ENCODE measurements around the gene C19orf67. TPM values are rescaled to one million over a fixed set of nuclear protein-coding genes. Genes with fewer than 3 reads are reported as not detected.
A peak's percentile ranks its signal among the peaks of the same experiment; 100 is the strongest.
"Not testable (repeated sequence)": the region's sequence is repeated elsewhere in the genome, so short reads cannot be mapped to it uniquely, and the experiment has no call there.

The C19orf67 gene
- total RNA-seq, 4 donors from 2014 or later: not detected

GRCh38 chr19:14050512-14050911 is 35.1 kb downstream of the C19orf67 start:
- Histone ChIP-seq H3K36me3 (no peaks in the 10 kb centered on the region), H3K27me3 (no peaks in the 10 kb centered on the region), H3K9me3 (no peaks in the 10 kb centered on the region), H3K4me3 (replicated peaks in 1 of 3) (no peak overlapping the region), H3K27ac (no peak overlapping the region), H3K4me1 (peaks cover 5 to 11% of the 10 kb centered on the region in 2 donors)
- DNase-seq: no peak
- WGBS, 2 donors: 99 to 100% methylated on average over 4 of the region's 4 CpGs
- TF ChIP-seq CTCF (IDR thresholded peaks at IDR 0.05) (no peak), POLR2A (IDR thresholded peaks at IDR 0.05) (no peak)
- intact Hi-C loops (cut with DNase I): no loop called here

GRCh38 chr19:14048443-14049153 is 37.0 kb downstream of the C19orf67 start:
- peak; percentile 33 to 55 for DNase-seq
- intact Hi-C loops (cut with DNase I): no loop called here
- Histone ChIP-seq H3K27ac (no peak overlapping the region), H3K36me3 (no peaks in the 10 kb centered on the region), H3K9me3 (no peaks in the 10 kb centered on the region), H3K27me3 (no peaks in the 10 kb centered on the region), H3K4me3 (replicated peaks in 1 of 3) (no peak overlapping the region), H3K4me1 (peaks cover 5 to 11% of the 10 kb centered on the region in 2 donors)
- 83 to 89% methylated on average over 8 of the region's 8 CpGs for WGBS, 2 donors
- TF ChIP-seq POLR2A (IDR thresholded peaks at IDR 0.05) (no peak), CTCF (IDR thresholded peaks at IDR 0.05) (peak in 5 of 6 experiments; percentile 34 to 82 (median 51))

GRCh38 chr19:14047866-14048265 is 37.7 kb downstream of the C19orf67 start:
- peaks cover 5 to 15% of the 10 kb centered on the region in 2 donors for H3K4me1 ChIP-seq
- H3K4me3 ChIP-seq (replicated peaks in 1 of 3); H3K9me3 ChIP-seq; H3K27ac ChIP-seq; intact Hi-C loops (cut with DNase I); H3K36me3 ChIP-seq; H3K27me3 ChIP-seq; DNase-seq: not testable (repeated sequence)
- 97 to 98% methylated on average over 10 of the region's 10 CpGs for WGBS, 2 donors

- H3K27me3 ChIP-seq; DNase-seq; H3K4me3 ChIP-seq (replicated peaks in 1 of 3); H3K27ac ChIP-seq; H3K36me3 ChIP-seq; intact Hi-C loops (cut with DNase I); H3K9me3 ChIP-seq: not testable (repeated sequence)
- peaks cover 5 to 18% of the 10 kb centered on the region in 2 donors for H3K4me1 ChIP-seq
- peak in 5 of 6 experiments; percentile 9 to 56 (median 38) for TF ChIP-seq CTCF (IDR thresholded peaks at IDR 0.05)
- 62 to 72% methylated on average over 19 of the region's 19 CpGs for WGBS, 2 donors
These were observed 42.6 kb downstream of the C19orf67 start for GRCh38 chr19:14042659-14043608.

GRCh38 chr19:14039181-14039580 is 46.4 kb downstream of the C19orf67 start:
- no peak for DNase-seq
- no peak overlapping the region for H3K4me3 ChIP-seq (replicated peaks in 1 of 3)
- intact Hi-C loops (cut with DNase I): no loop called here
- WGBS, 2 donors: 95 to 98% methylated on average over 7 of the region's 7 CpGs
- no peaks in the 10 kb centered on the region for H3K27me3 ChIP-seq
- H3K27ac ChIP-seq: no peak overlapping the region
- TF ChIP-seq POLR2A (IDR thresholded peaks at IDR 0.05): no peak
- no peak for TF ChIP-seq CTCF (IDR thresholded peaks at IDR 0.05)
- peaks cover 0 to 7% of the 10 kb centered on the region in 2 donors for H3K4me1 ChIP-seq
- no peaks in the 10 kb centered on the region for H3K36me3 ChIP-seq
- H3K9me3 ChIP-seq: no peaks in the 10 kb centered on the region
